OCI-LY3 (cell line): ENCODE measurements around the gene SESN1.

ENCODE experiments used
- H2AFZ ChIP-seq: fragments of 200-600, 300-600 bp; shearing (Covaris generic); 2 replicates; pipeline ENCODE4 v1.6.0; 2014; ENCODE audit warnings: antibody characterized with exemption, low read depth, low read length
- H3K27ac ChIP-seq: fragments of 200-600, 300-600 bp; sonication (generic); 2 replicates; pipeline ENCODE4 v1.5.1; 2014; ENCODE audit warnings: mild to moderate bottlenecking, low read length, moderate library complexity, mixed read lengths
- H3K27me3 ChIP-seq: fragments of 200-600, 300-600 bp; sonication (generic); 2 replicates; pipeline ENCODE4 v1.6.1; 2014; ENCODE audit warnings: low read depth, low read length, mixed read lengths
- H3K36me3 ChIP-seq: fragments of 200-600, 300-600 bp; sonication (generic); replicated peaks from 2 replicates; pipeline ENCODE3; 2014; ENCODE audit warnings: low read depth, low read length, mixed read lengths
- H3K4me1 ChIP-seq: fragments of 300-600, 200-600 bp; sonication (generic); 2 replicates; pipeline ENCODE4 v1.6.1; 2014; ENCODE audit warnings: low read length, mixed read lengths
- H3K4me2 ChIP-seq: fragments of 200-600, 300-600 bp; sonication (generic); 2 replicates; pipeline ENCODE4 v1.6.1; 2014; ENCODE audit warnings: low read length, mixed read lengths
- H3K4me3 ChIP-seq: fragments of 300-600, 200-600 bp; sonication (generic); 2 replicates; pipeline ENCODE4 v1.5.1; 2014; ENCODE audit warnings: antibody characterized with exemption, mild to moderate bottlenecking, low read length, moderate library complexity
- H3K79me2 ChIP-seq: fragments of 300-600, 200-600 bp; shearing (Covaris generic); 2 replicates; pipeline ENCODE4 v1.6.1; 2014; ENCODE audit warnings: mild to moderate bottlenecking, low read length, mixed read lengths
- H3K9ac ChIP-seq: fragments of 300-600, 200-600 bp; shearing (Covaris generic); 2 replicates; pipeline ENCODE4 v1.6.0; 2014; ENCODE audit warnings: mild to moderate bottlenecking, low read length, moderate library complexity
- H3K9me3 ChIP-seq: fragments of 200-600, 300-600 bp; shearing (Covaris generic); 2 replicates; pipeline ENCODE4 v1.6.1; 2014; ENCODE audit warnings: low read length, mixed read lengths; ENCODE audit not compliant: insufficient read depth
- H4K20me1 ChIP-seq: fragments of 200-600, 300-600 bp; sonication (generic); 2 replicates; pipeline ENCODE4 v1.6.1; 2016; ENCODE audit warnings: low read length, mixed read lengths; ENCODE audit not compliant: insufficient read depth
- EZH2phosphoT487 ChIP-seq: fragments of 200-600 bp; shearing (Covaris generic); IDR thresholded peaks from 2 replicates; pipeline ENCODE4 v1.6.1; 2018; ENCODE audit warnings: antibody characterized with exemption, mixed run types, low read depth
- TF ChIP-seq, protein P1 (sequence below): fragments of 200-600, 300-600 bp; sonication (generic); IDR thresholded peaks from 2 replicates; pipeline ENCODE4 v1.5.1; 2014; ENCODE audit warnings: antibody characterized with exemption, low read length, low read depth

The SESN1 gene

GRCh38 chr6:109051301-109052017 lies 43.2 kb downstream of the SESN1 start:
- Histone ChIP-seq H4K20me1 (no peaks in the 10 kb centered on the region), H2AFZ (no peak overlapping the region), H3K4me2 (no peak overlapping the region), H3K4me3 (no peak overlapping the region), H3K9ac (no peak overlapping the region), H3K36me3 (no peaks in the 10 kb centered on the region), H3K4me1 (peaks cover 11% of the 10 kb centered on the region), H3K27ac (no peak overlapping the region), H3K27me3 (0 out of 2 replicates have a peak, but pooled peaks cover 4% of the 10 kb centered on the region), H3K79me2 (no peaks in the 10 kb centered on the region), H3K9me3 (no peaks in the 10 kb centered on the region)
- TF ChIP-seq EZH2phosphoT487 = no peak
- TF ChIP-seq, protein P1, sequence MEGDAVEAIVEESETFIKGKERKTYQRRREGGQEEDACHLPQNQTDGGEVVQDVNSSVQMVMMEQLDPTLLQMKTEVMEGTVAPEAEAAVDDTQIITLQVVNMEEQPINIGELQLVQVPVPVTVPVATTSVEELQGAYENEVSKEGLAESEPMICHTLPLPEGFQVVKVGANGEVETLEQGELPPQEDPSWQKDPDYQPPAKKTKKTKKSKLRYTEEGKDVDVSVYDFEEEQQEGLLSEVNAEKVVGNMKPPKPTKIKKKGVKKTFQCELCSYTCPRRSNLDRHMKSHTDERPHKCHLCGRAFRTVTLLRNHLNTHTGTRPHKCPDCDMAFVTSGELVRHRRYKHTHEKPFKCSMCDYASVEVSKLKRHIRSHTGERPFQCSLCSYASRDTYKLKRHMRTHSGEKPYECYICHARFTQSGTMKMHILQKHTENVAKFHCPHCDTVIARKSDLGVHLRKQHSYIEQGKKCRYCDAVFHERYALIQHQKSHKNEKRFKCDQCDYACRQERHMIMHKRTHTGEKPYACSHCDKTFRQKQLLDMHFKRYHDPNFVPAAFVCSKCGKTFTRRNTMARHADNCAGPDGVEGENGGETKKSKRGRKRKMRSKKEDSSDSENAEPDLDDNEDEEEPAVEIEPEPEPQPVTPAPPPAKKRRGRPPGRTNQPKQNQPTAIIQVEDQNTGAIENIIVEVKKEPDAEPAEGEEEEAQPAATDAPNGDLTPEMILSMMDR = no peak

- Histone ChIP-seq H4K20me1 (no peaks in the 10 kb centered on the region), H3K27me3 (0 out of 2 replicates have a peak, but pooled peaks cover 4% of the 10 kb centered on the region), H3K79me2 (no peaks in the 10 kb centered on the region), H3K4me1 (peaks cover 11% of the 10 kb centered on the region), H3K36me3 (no peaks in the 10 kb centered on the region), H3K4me3 (no peak overlapping the region), H3K27ac (no peak overlapping the region), H3K9me3 (no peaks in the 10 kb centered on the region), H3K9ac (no peak overlapping the region), H3K4me2 (no peak overlapping the region), H2AFZ (no peak overlapping the region)
- TF ChIP-seq EZH2phosphoT487 = no peak
- TF ChIP-seq, protein P1 = no peak
These were observed 44.1 kb downstream of the SESN1 start for GRCh38 chr6:109050447-109051102.

- no peaks in the 10 kb centered on the region for H3K9me3 ChIP-seq
- peaks cover 11% of the 10 kb centered on the region for H3K4me1 ChIP-seq
- H3K4me3 ChIP-seq = no peak overlapping the region
- no peak overlapping the region for H3K9ac ChIP-seq
- H3K27me3 ChIP-seq = 0 out of 2 replicates have a peak, but pooled peaks cover 4% of the 10 kb centered on the region
- H3K27ac ChIP-seq = no peak overlapping the region
- TF ChIP-seq, protein P1 = no peak
- no peak for TF ChIP-seq EZH2phosphoT487
- no peak overlapping the region for H2AFZ ChIP-seq
- no peak overlapping the region for H3K4me2 ChIP-seq
- no peaks in the 10 kb centered on the region for H4K20me1 ChIP-seq
- no peaks in the 10 kb centered on the region for H3K36me3 ChIP-seq
- H3K79me2 ChIP-seq = no peaks in the 10 kb centered on the region
These were observed 44.6 kb downstream of the SESN1 start for GRCh38 chr6:109050012-109050411.

DNA sequence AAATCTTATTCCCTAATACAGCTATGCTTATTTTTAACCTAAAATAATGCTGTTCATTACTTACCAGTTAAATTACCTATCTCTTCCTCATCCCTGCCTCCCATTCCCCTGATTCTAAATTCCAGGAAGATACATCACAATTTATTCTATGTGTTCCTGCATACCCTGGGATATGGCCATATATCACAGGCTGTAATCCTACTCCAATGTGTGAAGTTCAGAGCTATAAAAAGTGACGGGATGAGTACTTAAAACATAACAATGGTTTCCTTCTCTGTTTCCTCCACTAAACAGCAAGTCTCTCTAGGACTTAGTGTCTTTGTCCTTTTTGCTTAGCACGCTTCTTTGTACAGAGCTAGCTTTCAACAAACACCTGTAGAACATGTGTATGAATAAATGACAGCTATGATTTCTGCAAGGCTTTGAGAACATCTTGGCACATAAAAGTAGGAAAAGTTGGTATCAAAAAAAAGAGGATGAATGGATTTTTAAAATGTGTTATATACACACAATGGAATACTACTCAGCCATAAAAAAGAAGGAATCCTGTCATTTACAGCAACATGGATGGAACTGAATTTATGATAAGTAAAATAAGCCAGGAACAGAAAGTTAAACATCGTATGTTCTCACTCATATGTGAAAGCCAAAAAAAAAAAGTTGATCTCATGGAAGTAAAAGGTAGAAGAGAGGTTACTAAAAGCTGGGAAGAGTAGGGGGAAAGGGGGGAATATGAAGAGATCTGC lies 45.8 kb downstream of the SESN1 start:
- TF ChIP-seq, protein P1 = no peak
- no peak for TF ChIP-seq EZH2phosphoT487
- no peak overlapping the region for H3K9ac ChIP-seq
- H3K27ac ChIP-seq = no peak overlapping the region
- H3K9me3 ChIP-seq = no peaks in the 10 kb centered on the region
- 0 out of 2 replicates have a peak, but pooled peaks cover 4% of the 10 kb centered on the region for H3K27me3 ChIP-seq
- H3K4me2 ChIP-seq = no peak overlapping the region
- no peaks in the 10 kb centered on the region for H3K79me2 ChIP-seq
- H3K4me3 ChIP-seq = no peak overlapping the region
- H3K4me1 ChIP-seq = peaks cover 11% of the 10 kb centered on the region
- no peaks in the 10 kb centered on the region for H3K36me3 ChIP-seq
- H4K20me1 ChIP-seq = no peaks in the 10 kb centered on the region
- H2AFZ ChIP-seq = no peak overlapping the region
